ENCODE results near the gene SLC8A1. TPM values are rescaled to one million over a fixed set of nuclear protein-coding genes. Genes with fewer than 3 reads are reported as not detected.

The SLC8A1 gene
- total RNA-seq, 4 donors from 2014 or later, result 8.1 to 22.9 (median 9.3) TPM

DNA sequence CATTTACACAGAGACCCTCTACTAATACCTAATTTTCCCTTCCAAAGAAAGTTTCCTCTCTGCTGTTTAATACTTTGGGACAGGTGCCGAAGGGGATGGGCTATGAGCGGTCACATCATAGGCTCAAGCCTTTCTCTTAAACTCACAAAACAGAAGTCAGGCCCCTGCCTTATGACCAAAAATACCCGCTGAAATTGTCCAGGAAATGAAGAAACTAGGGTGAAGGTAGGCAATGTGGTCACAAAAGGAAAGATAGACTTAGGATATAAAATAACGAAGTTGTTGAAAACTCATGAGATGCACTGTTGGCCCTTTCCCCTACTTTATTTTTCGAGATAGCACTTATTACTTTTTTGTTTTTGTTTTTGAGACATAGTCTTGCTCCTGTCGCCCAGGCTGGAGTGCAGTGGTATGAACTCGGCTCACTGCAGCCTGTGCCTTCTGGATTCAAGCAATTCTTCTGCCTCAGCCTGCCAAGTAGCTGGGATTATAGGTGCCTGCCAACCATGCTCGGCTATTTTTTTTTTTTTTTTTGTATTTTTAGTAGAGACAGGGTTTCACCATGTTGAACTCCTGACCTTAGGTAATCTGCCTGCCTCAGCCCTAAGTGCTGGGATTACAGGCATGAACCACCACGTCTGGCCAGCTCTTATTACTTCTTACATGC is 16.3 kb downstream of the SLC8A1 start:
- H3K4me3 ChIP-seq, result no peak overlapping the region
- peaks cover 0 to 9% (median 0%) of the 10 kb centered on the region in 4 donors for H3K4me1 ChIP-seq
- TF ChIP-seq, protein P1, sequence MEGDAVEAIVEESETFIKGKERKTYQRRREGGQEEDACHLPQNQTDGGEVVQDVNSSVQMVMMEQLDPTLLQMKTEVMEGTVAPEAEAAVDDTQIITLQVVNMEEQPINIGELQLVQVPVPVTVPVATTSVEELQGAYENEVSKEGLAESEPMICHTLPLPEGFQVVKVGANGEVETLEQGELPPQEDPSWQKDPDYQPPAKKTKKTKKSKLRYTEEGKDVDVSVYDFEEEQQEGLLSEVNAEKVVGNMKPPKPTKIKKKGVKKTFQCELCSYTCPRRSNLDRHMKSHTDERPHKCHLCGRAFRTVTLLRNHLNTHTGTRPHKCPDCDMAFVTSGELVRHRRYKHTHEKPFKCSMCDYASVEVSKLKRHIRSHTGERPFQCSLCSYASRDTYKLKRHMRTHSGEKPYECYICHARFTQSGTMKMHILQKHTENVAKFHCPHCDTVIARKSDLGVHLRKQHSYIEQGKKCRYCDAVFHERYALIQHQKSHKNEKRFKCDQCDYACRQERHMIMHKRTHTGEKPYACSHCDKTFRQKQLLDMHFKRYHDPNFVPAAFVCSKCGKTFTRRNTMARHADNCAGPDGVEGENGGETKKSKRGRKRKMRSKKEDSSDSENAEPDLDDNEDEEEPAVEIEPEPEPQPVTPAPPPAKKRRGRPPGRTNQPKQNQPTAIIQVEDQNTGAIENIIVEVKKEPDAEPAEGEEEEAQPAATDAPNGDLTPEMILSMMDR (IDR thresholded peaks at IDR 0.05), result no peak
- TF ChIP-seq EP300 (IDR thresholded peaks at IDR 0.05), result peak in 1 of 2 donors; percentile 15
- H3K9me3 ChIP-seq, result no peaks in the 10 kb centered on the region
- no peaks in the 10 kb centered on the region for H3K36me3 ChIP-seq
- 77 to 83% methylated on average over 9 of the region's 9 CpGs for WGBS, 2 donors
- no peaks in the 10 kb centered on the region for H3K27me3 ChIP-seq
- no peak for DNase-seq (ENCODE audit: low spot score in 2 of 2)
- no peak overlapping the region for H3K27ac ChIP-seq

DNA sequence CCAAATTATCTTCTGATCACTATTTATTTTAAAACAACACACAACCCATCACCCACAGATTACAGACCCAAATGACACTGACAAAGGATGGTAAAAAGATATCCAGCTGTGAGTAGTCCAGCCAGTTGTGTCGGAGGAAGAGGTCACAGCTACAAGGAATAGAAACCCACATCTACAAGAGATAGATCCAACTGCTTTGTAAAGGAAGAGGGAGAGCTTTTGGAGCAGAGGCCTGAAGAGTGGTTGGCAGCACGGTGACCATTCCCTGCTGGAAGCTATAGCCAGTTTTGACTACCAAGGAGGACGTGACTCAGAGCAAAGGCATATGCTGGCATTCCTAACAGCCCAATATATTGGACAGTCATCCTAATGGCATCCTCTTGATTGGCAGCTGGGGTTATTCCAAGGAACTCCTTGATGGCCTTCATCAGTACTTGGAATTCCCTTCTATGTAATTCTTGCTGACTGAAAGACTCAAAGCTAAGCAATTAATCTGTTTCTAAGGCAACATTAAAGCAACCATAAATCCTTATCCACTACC is 17.1 kb downstream of the SLC8A1 start:
- TF ChIP-seq POLR2A (IDR thresholded peaks at IDR 0.05) (no peak), EP300 (IDR thresholded peaks at IDR 0.05) (no peak)
- TF ChIP-seq, protein P1 (IDR thresholded peaks at IDR 0.05), result no peak
- peaks cover 0 to 9% (median 0%) of the 10 kb centered on the region in 4 donors for H3K4me1 ChIP-seq
- DNase-seq (ENCODE audit: low spot score in 2 of 2), result no peak

DNA sequence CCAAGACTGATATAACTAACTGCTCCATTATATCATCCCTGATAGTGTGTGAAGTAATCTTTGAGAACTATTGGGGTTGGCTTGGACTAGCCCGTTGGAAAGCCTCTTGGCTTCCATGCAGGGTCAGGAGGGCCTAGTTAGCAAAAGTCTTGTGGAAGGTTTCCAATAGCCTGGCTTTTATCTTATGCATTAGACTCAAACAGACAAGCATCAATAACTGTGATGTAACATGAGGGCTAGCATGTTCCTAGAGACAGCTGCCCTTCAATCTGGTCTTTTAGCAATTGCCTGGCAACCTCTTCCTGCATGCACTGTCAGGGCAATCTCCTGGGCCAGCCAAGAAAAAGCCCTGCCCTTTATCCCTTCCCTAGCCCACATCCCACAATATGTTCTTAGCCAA is 18.2 kb downstream of the SLC8A1 start:
- Histone ChIP-seq H3K27me3 (no peaks in the 10 kb centered on the region), H3K9me3 (no peaks in the 10 kb centered on the region), H3K4me1 (peaks cover 0 to 9% (median 0%) of the 10 kb centered on the region in 4 donors), H3K27ac (no peak overlapping the region), H3K36me3 (no peaks in the 10 kb centered on the region), H3K4me3 (no peak overlapping the region)
- no peak for DNase-seq (ENCODE audit: low spot score in 2 of 2)
- TF ChIP-seq POLR2A (IDR thresholded peaks at IDR 0.05) (no peak), EP300 (IDR thresholded peaks at IDR 0.05) (no peak)
- TF ChIP-seq, protein P1 (IDR thresholded peaks at IDR 0.05), result no peak
- WGBS, 2 donors, result 36 to 54% methylated on average over 1 of the region's 1 CpG

More for the DNA sequence above, 17.1 kb downstream of the SLC8A1 start:
- Histone ChIP-seq H3K27ac (no peak overlapping the region), H3K4me3 (no peak overlapping the region), H3K36me3 (no peaks in the 10 kb centered on the region), H3K9me3 (no peaks in the 10 kb centered on the region), H3K27me3 (no peaks in the 10 kb centered on the region)
- 71 to 80% methylated on average over 3 of the region's 3 CpGs for WGBS, 2 donors

DNA sequence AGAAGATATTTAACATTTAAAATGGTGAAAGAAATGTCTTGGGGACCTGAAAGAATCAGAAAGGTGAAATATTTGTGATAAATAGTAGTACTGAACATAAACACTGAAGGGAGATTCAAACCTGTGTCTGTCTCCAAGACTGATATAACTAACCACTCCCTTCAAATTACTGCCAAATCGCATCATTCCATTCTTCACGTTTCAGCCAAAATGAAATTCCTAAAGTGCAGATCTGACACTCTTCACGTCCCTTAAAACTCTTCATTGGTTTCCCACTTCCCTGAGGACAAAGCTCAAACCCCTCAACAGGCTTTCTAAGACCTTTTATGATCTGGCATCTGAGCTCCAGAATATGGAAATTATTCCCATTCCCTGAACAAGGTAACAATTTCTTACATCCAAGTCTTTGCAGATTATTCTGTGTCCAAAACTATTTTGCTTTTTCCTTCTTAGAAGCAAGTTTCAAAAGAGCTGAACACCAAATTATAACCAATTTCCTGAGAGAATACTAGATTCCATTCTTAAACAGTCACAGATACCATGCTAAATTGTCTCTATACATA is 18.9 kb downstream of the SLC8A1 start:
- no peak for TF ChIP-seq EP300 (IDR thresholded peaks at IDR 0.05)
- DNase-seq (ENCODE audit: low spot score in 2 of 2), result no peak
- 44 to 46% methylated on average over 3 of the region's 3 CpGs for WGBS, 2 donors
- Histone ChIP-seq H3K27ac (no peak overlapping the region), H3K4me3 (no peak overlapping the region), H3K4me1 (peaks cover 0 to 9% (median 0%) of the 10 kb centered on the region in 4 donors), H3K9me3 (no peaks in the 10 kb centered on the region), H3K36me3 (no peaks in the 10 kb centered on the region), H3K27me3 (no peaks in the 10 kb centered on the region)

DNA sequence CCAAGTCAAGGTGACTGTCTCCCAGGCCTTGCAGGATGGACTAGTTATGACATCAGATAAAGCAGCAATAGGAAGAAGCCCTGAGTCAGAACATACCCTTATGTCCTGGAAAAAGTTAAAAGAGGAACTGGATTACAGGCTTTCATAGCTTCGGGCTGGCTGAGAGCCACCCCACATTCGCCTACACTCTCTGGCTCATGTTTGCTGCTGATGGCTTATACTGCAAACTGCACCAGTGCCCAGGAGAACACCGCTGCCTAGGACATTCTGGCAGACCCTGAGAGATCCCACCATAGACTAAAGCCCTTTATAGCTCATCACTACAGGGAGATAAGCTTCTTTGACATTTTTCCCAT is 20.3 kb downstream of the SLC8A1 start:
- Histone ChIP-seq H3K27ac (no peak overlapping the region), H3K4me1 (peaks cover 0 to 9% (median 0%) of the 10 kb centered on the region in 4 donors), H3K4me3 (no peak overlapping the region), H3K9me3 (no peaks in the 10 kb centered on the region), H3K36me3 (no peaks in the 10 kb centered on the region), H3K27me3 (no peaks in the 10 kb centered on the region)
- WGBS, 2 donors, result 42 to 49% methylated on average over 3 of the region's 3 CpGs
- TF ChIP-seq POLR2A (IDR thresholded peaks at IDR 0.05), result no peak
- TF ChIP-seq, protein P1 (IDR thresholded peaks at IDR 0.05), result no peak
- TF ChIP-seq EP300 (IDR thresholded peaks at IDR 0.05), result peak in 1 of 2 donors; percentile 22
- no peak for DNase-seq (ENCODE audit: low spot score in 2 of 2)

All from tibial nerve (tissue), 4 donors.